GM19023 (cell line): ENCODE measurements around the gene TUBB1.
A peak's percentile ranks its signal among the peaks of the same experiment; 100 is the strongest.

ENCODE experiments used
- ATAC-seq: cut with Tn5 transposase; IDR thresholded peaks from one replicate; pipeline ENCODE4 v1.9.1; 2021; ENCODE audit warnings: mild to moderate bottlenecking, moderate library complexity; ENCODE audit not compliant: unreplicated experiment

TUBB1 gene

DNA sequence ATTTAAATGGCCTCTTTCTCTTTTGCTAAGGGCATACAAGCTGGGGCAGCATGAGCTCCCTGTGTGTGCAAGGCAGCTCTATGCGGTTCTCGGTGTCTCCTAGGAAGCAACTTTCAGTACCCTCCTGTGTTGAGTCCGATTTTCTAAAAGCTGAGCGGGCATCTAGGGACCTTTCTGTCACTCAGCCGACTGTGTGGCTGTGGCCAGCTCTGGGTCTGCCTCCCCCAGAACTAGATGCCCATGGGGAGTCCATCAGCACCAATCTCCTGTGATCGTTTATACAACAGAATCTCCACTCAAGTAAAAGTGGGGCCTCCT is 30.7 kb upstream of the TUBB1 start:
- ATAC-seq: no peak

DNA sequence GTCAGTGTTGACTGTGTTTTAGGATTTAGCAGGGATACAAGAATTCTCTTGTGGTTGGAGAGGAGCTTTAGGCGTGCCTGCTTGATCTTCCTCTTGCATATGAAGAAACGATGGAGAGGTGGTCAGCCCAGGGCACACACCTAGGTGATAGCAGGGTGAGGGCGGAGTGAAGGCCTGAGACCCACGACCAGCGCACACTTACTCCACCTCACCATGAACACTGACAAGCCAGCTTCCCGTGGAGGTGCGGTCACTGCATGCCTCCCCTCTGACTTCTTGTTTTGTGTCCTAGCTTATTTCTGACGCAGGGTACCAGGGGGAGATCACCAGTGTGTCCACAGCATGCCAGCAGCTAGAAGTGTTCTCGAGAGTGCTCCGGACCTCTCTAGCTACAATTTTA is 30.0 kb upstream of the TUBB1 start:
- ATAC-seq: no peak

DNA sequence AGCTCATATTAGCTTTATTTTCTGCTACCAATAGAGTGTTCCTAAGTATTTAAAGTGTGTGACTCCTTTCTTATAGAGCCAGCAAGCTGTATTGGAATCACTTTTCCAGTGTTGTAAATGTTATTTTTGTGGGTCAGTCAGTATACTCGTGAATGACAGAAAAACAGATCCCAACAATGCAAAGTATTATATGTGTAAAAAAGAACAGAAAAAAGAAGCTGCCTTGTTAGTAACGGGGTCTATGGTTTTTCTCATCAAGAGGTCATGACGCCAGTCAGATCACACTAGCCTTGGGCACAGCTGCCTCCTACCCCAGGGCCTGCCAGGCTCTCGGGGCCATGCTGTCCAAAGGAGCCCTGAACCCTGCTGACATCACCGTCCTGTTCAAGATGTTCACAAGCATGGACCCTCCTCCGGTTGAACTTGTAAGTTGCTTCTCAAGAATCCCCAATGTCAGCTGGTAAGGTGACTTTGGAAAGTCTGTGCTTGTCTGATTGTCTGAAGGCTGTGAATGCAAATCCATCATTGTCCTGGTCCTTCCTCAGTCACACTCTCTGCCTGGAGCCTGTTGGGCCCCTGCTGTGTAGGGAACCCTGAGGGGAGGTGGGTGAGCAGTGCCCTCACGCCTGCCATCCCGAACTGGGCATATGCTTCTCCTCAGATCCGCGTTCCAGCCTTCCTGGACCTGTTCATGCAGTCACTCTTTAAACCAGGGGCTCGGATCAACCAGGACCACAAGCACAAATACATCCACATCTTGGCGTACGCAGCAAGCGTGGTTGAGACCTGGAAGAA is 28.4 kb upstream of the TUBB1 start:
- no peak for ATAC-seq

DNA sequence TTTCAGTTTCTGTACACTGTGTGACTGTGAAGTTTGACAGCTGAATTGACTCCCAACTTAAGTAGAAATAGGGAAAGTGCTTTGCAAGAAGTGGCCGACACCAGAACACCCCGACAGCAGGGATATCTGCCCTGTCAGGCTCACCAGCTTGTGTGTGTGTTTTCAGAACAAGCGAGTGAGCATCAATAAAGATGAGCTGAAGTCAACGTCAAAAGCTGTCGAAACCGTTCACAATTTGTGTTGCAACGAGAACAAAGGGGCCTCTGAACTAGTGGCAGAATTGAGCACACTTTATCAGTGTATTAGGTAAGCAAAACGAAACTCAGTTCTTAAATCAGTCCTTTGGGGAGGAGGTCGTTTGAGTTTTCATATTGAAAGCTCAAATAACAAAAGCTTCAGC is 27.5 kb upstream of the TUBB1 start:
- no peak for ATAC-seq

DNA sequence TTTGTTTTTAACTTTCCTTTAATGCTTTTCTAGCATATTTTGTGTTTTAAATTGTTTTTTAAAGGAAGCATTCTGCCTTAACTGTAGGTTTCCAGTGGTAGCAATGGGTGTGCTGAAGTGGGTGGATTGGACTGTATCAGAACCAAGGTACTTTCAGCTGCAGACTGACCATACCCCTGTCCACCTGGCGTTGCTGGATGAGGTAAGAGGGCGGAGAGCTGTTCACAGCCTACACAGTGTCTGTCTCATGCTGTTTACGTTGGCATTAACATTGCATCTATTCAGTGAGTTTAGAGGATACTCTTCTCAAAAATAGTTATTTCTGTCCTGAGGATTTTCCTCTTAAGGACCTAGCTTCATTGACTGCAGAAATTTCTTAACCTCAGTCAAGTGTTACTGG is 26.3 kb upstream of the TUBB1 start:
- ATAC-seq: no peak

DNA sequence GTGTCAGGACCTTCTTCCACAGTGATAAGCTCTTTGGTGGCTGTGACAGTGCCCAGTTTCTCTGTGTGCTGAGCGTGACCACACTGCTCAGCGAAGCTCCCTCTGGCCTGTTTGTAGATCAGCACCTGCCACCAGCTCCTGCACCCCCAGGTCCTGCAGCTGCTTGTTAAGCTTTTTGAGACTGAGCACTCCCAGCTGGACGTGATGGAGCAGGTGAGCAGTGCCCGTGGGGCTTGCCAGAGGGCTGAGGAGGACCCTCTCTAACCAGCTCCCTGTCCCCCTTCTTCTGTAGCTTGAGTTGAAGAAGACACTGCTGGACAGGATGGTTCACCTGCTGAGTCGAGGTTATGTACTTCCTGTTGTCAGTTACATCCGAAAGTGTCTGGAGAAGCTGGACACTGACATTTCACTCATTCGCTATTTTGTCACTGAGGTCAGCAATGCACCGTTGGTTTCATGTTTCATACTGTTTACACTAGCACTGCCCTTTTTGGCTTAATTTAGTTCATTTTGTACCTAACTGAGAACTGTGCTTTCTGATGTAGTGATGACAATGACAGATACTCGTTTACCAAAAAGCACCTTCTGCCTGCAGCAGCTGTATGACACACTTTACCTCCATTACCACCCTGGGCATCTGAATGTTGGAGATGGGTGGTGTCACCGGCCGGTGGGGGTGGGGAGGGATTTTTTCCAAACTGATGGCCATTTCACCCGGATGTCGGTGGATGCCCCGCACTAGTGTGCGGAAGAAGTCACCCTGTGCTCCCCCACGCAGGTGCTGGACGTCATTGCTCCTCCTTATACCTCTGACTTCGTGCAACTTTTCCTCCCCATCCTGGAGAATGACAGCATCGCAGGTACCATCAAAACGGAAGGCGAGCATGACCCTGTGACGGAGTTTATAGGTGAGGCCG is 25.6 kb upstream of the TUBB1 start:
- no peak for ATAC-seq

DNA sequence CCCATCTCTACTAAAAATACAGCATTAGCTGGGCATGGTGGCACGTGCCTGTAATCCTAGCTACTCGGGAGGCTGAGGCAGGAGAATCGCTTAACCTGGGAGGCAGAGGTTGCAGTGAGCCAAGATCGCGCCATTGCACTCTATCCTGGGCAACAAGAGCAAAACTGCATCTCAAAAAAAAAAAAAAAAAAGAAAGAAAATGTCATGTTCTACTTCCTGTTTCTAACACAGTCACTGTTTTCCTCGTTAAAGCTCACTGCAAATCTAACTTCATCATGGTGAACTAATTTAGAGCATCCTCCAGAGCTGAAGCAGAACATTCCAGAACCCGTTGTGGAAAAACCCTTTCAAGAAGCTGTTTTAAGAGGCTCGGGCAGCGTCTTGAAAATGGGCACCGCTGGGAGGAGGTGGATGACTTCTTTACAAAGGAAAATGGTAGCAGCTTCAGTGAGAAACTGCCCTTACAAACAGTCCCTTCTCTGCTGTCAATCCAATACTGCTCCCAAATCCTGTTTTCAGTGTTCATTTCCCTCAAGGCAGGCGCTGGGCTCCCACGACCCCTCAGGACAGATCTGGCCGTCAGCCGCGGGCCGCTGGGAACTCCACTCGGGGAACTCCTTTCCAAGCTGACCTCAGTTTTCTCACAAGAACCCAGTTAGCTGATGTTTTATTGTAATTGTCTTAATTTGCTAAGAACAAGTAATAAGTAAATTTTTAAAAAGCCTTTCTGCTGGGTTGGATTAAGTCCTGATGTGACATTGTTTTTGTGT is 24.7 kb upstream of the TUBB1 start:
- ATAC-seq: no peak

DNA sequence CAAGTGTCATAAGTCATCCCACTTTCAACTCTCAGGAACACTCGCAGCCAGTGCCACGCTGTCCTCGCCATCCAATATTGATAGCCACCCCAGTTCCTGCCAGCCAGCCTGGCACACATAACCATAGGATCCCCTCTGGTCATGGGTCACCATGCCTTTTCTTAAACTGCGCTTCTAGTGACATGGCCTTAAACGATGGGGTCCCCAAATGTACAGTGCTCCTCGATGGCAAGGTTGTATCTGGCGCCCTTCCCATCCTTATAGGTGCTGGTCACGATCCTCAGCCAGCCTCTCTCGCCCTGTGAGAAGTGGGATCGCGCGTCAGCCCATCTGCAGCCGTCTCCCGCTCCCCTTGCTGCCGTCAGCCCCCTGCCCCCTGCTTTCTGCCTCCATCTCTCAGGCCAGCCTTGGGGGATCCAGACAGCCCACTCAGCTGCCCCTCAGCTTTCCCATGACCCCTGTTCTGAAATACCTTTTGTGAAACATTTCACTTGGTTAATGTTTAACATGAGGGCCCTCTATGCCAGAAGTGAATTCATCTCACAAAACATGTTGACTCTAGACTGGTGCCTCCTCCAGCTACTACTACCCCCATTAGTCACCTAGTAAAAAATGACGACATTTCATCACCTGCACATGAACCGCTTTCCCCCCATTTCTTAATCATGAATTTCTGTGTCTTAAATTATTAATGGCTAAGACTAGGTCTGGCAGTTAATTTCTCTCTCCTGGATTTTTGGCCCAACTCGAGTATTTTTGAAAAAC is 23.6 kb upstream of the TUBB1 start:
- ATAC-seq: no peak

DNA sequence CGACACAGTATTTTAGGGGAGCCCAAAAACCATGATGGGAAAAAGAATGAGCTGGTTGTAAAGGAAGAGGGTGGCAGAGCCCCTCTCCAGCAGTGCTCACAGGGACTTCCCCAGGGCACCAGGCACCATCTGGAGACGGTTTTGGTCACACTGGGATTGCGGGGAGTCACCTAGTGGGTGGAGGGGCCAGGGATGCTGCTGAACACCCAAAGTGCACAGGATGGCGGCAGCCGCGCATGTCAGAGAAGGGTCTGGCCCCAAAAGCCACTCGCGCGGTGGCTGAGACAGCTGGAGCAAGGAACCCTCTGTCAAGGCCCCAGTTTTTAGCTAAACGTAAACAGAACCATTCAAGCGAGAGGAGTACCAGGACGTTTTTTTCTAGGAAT is 23.0 kb upstream of the TUBB1 start:
- no peak for ATAC-seq

DNA sequence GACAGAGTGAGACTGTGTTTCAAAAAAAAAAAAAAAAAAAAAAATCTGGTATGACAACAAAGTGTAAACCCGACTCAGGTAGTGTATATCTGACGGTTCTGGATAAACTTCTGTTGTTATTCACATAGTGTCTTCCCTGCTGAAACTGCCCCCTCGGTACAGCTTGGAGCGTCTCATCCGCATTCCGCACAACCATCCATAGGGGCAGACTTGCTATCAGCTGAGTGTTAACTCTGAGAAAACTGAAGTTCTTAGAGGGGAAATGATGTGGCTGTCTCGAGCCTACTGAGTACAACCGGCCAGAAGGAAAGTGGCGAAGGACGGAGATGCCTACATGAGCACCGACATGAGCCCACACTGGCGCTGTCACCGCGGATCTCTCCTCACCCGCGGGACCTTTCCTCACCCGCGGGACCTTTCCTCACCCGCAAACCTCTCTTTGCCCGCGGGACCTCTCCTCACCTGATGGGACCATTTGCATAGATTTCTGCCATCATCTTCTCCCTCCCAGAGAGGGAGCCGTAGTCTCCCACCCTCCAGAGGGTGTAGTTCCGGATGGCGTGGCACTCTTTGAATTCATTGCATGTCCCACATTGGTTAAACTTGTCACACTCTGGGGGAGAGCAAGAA is 22.0 kb upstream of the TUBB1 start:
- no peak for ATAC-seq

DNA sequence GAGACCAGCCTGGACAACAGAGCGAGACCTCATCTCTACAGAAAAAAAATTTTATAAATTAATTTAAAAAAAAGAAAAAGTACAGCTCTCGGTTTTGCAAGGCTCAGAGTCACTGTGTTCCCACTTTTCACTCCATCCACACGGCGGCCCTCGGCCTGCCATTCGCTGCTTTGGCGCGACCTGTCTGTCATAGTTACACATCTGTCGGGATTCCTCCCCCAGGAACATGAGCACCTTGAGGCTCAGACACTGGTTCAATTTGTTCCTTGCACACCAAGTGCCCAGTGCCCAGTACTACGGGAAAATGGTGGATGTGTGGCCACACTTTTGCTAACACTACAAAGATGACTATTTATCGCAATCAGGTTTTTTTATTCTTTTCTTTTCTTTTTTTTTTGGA is 20.6 kb upstream of the TUBB1 start:
- ATAC-seq: no peak

DNA sequence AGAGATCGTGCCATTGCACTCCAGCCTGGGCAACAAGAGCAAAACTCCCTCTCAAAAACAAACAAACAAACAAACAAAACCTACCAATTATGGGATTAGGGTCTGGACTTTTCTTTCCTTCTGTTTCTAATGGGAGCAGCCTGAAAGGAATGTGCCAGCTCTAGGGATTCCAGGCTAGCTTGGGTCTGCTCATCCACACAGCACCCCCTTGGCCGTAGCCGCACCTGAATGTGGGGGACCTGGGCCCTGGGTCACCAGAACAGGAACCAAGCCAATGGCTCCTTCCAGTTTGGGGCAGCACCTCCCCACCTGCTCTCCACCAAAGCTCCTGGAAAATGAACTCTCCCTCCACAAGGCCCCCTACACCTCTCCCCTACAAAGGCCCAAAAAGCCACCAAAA is 18.9 kb upstream of the TUBB1 start:
- ATAC-seq: no peak

DNA sequence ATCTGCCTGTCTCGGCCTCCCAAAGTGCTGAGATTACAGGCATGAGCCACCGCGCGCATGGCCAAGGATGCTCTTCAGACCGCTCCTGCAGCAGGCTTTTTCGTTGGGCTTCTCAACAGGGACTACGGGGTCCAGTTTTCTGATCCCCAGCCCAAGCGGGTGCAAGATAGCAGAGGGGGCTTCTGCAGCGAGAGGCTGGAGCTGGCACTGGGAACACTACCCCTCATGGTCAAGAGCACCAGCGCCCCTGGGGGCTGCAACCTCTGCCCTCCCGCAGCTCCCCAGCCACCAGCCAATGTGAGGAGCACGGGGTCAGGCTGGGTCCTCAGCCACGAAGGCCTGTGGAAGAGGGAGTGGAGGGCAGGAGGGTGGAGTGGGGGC is 18.2 kb upstream of the TUBB1 start:
- ATAC-seq: no peak

DNA sequence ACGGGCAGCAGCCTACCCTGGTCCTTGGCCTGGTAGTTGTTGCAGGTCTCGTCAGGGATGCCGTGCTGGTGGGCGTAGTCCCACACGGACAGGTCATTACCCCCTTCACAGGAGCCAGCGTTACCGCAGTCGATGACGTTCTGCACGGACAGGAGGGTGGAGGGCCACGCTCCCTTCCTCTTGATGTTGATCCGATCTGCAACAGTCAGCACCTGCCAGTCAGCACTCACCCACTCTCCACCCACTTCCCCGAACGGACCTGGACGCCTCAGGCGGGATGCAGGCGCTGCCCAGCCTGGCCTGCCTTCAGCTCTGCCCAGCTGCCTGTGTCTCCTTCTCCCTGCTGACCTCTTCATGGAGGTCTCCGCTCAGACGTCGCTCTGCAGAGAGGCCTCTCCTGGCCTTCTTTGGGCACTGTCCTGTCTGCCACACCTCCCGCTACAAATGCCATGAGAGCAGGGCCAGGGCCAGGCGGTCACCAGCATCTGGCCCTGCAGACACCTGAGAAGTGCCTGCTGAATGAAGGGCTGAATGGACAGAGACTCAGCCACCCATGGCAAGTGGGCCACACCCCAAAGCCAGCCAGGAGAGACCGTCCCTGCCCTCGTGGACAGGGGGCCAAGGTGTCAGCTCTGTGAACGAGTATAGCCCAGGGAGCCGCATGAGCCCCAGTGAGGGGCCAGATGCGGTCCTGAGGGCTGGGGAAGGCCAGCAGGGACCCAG is 17.6 kb upstream of the TUBB1 start:
- no peak for ATAC-seq

DNA sequence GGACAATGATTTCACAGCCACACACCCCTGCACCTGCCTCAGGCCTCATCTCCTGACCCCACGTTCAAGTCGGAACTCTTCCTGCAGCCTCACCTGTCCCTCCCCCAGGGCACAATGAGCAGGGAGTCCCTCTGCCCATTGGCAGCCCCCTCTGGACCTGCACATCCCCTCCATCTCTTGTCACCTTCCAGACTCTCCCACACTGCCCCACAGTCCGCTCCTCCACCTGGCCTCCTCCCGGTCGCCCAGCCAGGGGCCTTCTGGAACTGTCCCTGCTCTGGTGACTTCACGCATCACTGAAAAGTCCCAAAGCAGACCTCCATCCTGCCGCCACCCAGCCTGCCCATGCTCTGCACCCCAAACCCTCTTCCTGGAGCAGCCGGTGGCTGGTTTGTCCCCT is 16.8 kb upstream of the TUBB1 start:
- no peak for ATAC-seq

DNA sequence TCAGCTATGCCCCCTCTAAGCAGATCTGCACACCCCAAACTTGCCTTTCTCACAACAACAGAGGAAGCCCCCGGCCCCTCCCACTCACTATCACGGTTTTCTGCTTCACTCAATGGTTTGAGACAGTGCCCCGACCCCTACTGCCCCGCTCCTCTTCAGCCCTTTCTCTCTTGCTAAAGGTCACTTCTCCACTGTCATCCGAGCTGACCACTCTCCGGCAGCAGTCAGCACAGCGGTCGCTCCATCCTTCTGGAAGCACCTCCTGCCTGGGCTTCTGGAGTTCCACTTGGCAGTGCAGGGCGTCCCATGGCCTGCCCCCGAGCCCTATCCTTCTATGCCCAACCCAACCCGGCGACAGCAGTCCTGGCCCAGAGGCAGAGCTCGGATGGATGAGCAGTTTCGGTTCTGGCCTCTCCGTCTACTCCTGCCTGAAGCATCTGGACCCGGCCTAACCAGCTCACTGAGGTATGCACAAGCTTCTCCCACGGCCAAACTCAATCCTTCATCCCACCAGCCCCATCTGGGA is 16.3 kb upstream of the TUBB1 start:
- no peak for ATAC-seq

DNA sequence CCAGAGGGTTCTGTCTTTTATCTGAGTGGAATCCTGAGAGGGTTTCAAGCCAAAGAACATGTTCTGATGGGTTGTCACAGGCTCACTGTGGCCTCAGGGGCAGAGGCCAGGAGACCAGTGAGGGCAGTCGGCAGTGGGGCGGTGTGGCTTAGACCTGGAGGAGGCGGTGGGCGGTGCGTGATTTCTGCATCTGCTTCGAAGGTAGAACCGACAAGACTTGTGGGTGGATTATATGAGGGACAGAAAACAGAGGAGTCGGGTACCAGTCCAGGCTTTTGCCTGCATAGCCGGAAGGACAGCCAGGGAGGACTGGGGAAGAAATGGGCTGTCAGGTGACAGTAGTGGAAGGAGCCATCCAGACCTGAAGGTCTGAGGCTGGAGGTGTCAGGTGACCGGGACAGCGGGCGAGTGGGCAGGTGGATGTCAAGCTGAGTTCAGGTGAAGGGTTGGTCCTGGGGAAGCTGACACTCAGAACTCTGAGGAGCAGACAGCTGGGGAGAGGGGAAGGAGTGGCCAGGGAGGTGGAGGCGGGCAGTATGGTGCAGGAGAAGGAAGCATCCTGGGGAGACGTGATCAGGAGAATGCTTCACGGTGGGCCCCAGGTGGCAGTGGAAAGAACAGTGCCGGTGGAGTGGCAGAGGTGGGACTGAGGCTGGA is 15.3 kb upstream of the TUBB1 start:
- no peak for ATAC-seq

DNA sequence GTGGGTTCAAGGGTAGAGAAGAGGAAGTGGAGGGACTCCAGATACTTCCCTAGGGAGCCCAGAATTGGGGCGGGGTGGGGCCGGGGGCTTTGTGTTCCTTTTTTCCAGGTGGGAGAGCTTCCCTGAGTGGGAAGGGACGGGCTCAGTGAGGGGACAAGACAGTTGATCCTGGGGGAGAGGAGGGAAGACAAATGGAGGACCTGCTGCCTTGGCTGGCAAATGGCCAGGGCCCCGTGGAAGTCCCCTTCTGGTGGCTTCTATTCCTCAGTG is 14.8 kb upstream of the TUBB1 start:
- ATAC-seq: no peak

DNA sequence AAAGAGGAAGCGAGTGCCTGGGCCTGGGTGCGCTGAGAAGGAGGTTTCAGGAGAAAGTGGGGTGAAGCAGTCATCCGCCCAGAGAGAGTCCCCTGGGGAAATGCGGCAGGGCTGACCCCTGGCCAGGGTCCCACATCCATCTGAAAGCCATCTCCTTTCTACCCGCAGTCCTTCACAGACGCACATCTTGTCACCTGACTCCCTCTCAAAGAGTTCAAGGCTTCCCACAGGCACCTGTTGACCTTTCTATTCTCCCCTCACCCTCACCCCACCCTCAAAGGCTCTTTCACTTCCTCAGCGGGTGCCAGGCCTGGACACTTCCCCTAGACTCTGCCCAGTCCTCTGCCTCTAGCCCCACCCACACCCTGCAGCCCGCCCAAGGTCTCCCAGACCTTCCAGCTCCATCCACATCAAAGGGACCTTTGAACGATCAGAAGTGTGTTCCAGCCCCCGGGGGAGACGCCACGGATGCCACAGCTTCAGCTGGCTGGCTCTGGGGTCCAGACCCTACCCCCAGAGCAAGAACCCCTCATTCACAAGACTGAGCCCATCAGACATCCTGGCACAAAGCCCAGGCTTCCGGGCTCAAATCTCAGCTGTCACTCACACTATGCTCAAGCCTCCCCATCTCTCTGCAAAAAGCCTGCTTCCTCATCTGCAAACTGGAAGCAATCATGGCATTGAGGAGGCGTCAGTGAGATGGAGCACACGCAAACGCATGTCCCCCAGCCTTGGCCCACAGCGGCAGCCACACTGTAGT is 14.3 kb upstream of the TUBB1 start:
- peak; percentile 52 for ATAC-seq
